B cell (primary cell): Measurements from ENCODE around the gene RASGRP2.

ENCODE experiments used
- EZH2 ChIP-seq: IDR thresholded peaks from 2 replicates; pipeline ENCODE4 v1.6.1; 2012; ENCODE audit warnings: borderline replicate concordance, low read depth, mild to moderate bottlenecking, moderate library complexity, low read length; ENCODE audit not compliant: insufficient read depth, poor library complexity, severe bottlenecking
- TF ChIP-seq, protein P1 (sequence below): fragments of 200-600 bp; IDR thresholded peaks from one replicate; pipeline ENCODE4 v1.8.0; 2022; ENCODE audit warnings: antibody characterized with exemption, mild to moderate bottlenecking

DNA sequence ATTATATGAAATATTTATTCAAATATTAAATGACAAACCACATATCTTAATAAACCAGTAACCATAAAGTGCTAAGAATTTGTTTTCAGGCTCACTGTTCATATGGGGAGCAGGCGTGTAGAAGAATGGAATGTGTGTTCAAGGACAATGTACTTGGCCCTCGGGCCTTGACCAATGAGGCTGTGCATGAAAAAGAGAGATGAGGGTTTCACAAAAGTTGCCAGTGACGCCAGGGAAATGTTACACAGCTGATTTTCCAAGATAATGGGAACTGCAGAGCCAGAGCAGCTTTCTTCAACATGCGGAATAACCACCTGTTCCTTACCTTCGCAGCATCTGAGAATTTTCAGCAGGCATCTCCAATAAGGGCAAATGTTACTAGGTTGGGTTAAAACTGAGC lies 30.2 kb upstream of the RASGRP2 start:
- TF ChIP-seq, protein P1, sequence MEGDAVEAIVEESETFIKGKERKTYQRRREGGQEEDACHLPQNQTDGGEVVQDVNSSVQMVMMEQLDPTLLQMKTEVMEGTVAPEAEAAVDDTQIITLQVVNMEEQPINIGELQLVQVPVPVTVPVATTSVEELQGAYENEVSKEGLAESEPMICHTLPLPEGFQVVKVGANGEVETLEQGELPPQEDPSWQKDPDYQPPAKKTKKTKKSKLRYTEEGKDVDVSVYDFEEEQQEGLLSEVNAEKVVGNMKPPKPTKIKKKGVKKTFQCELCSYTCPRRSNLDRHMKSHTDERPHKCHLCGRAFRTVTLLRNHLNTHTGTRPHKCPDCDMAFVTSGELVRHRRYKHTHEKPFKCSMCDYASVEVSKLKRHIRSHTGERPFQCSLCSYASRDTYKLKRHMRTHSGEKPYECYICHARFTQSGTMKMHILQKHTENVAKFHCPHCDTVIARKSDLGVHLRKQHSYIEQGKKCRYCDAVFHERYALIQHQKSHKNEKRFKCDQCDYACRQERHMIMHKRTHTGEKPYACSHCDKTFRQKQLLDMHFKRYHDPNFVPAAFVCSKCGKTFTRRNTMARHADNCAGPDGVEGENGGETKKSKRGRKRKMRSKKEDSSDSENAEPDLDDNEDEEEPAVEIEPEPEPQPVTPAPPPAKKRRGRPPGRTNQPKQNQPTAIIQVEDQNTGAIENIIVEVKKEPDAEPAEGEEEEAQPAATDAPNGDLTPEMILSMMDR = no peak
- no peak for TF ChIP-seq EZH2
